Lower leg skin (tissue), 4 donors: ENCODE results near the gene AMPD1. TPM values are rescaled to one million over a fixed set of nuclear protein-coding genes. Genes with fewer than 3 reads are reported as not detected.

Experiments used
- DNase-seq, 2 donors: peaks; one replicate each; pipeline ENCODE4 v3.0.0-alpha.2; 2019; ENCODE audit warnings: low spot score in 2 of 2
- H3K4me3 ChIP-seq: fragments of 200-600 bp; sonication (generic); 2 replicates; pipeline ENCODE4 v1.5.1; 2017; ENCODE audit warnings: mild to moderate bottlenecking, low read depth; ENCODE audit not compliant: poor library complexity, severe bottlenecking
- POLR2A ChIP-seq, 2 donors: fragments of 450-650 bp; IDR thresholded peaks; one replicate each; pipeline ENCODE4 v1.6.1; 2016 to 2017; ENCODE audit warnings: antibody characterized with exemption in 2 of 2, mild to moderate bottlenecking in 1 of 2, moderate library complexity in 1 of 2
- WGBS, 2 donors: methylation state at CpG; one replicate each; pipeline ENCODE4 v1.1.5; 2018; 5-methylcytosine and 5-hydroxymethylcytosine counted together
- intact Hi-C: fragments of 100-400 bp; cut with DNase I; formaldehyde crosslinking; loops from one replicate; pipeline ENCODE4 v1.15.0; 2023; ENCODE audit warnings: low total_unique reads
- total RNA-seq, 4 donors: library from RNA; depleted of rRNA; stranded (reverse); fragments of >200 nt; gene quantifications; one replicate each; pipeline ENCODE4 v1.1.0, GENCODE V29; 2016
- TF ChIP-seq, protein P1 (sequence below), 3 donors: fragments of 450-650 bp; IDR thresholded peaks; one replicate each; pipeline ENCODE4 v1.5.1; 2016; ENCODE audit warnings: antibody characterized with exemption in 3 of 3, mild to moderate bottlenecking in 3 of 3, moderate library complexity in 2 of 3

AMPD1 gene
- total RNA-seq, 4 donors from 2014 or later: not detected

- TF ChIP-seq, protein P1, sequence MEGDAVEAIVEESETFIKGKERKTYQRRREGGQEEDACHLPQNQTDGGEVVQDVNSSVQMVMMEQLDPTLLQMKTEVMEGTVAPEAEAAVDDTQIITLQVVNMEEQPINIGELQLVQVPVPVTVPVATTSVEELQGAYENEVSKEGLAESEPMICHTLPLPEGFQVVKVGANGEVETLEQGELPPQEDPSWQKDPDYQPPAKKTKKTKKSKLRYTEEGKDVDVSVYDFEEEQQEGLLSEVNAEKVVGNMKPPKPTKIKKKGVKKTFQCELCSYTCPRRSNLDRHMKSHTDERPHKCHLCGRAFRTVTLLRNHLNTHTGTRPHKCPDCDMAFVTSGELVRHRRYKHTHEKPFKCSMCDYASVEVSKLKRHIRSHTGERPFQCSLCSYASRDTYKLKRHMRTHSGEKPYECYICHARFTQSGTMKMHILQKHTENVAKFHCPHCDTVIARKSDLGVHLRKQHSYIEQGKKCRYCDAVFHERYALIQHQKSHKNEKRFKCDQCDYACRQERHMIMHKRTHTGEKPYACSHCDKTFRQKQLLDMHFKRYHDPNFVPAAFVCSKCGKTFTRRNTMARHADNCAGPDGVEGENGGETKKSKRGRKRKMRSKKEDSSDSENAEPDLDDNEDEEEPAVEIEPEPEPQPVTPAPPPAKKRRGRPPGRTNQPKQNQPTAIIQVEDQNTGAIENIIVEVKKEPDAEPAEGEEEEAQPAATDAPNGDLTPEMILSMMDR (IDR thresholded peaks at IDR 0.05): no peak
- no peak for TF ChIP-seq POLR2A (IDR thresholded peaks at IDR 0.05)
- H3K4me3 ChIP-seq: no peak overlapping the region
- 93 to 95% methylated on average over 3 of the region's 3 CpGs for WGBS, 2 donors
- DNase-seq: no peak
- intact Hi-C loops: no loop called here
These were observed 15.0 kb upstream of the AMPD1 start for GRCh38 chr1:114710360-114710759.

DNA sequence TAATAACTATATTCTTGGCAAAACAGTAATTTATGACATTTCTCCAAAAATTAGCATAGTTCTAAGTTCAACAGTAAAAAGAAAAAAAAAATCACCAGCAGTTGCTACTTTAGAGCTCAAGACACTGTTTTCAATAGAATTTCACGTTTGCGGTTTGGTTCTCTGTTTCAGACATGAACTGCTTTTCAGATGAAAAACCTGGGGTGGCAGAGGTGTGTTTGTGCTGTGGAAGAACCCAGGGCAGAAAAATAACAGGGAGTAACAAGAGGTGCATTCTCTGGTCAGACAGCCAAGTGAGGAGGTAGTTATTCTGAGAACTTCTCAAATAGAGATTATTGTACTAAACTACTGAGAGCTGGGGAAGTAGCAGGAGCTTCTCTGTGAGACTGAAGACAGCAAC lies 12.3 kb upstream of the AMPD1 start:
- H3K4me3 ChIP-seq: no peak overlapping the region
- TF ChIP-seq, protein P1 (IDR thresholded peaks at IDR 0.05): no peak
- no peak for TF ChIP-seq POLR2A (IDR thresholded peaks at IDR 0.05)
- intact Hi-C loops: no loop called here
- DNase-seq: no peak
- 83 to 90% methylated on average over 2 of the region's 2 CpGs for WGBS, 2 donors

- TF ChIP-seq, protein P1 (IDR thresholded peaks at IDR 0.05): no peak
- no peak for TF ChIP-seq POLR2A (IDR thresholded peaks at IDR 0.05)
- DNase-seq: no peak
- WGBS, 2 donors: 97% methylated on average over 1 of the region's 1 CpG
- intact Hi-C loops: no loop called here
- H3K4me3 ChIP-seq: no peak overlapping the region
These were observed 7.9 kb upstream of the AMPD1 start for GRCh38 chr1:114703242-114703641.

- DNase-seq: no peak
- TF ChIP-seq, protein P1 (IDR thresholded peaks at IDR 0.05): no peak
- no peak for TF ChIP-seq POLR2A (IDR thresholded peaks at IDR 0.05)
- H3K4me3 ChIP-seq: no peak overlapping the region
- intact Hi-C loops: no loop called here
- WGBS, 2 donors: 77 to 82% methylated on average over 5 of the region's 5 CpGs
These were observed 7.4 kb upstream of the AMPD1 start for GRCh38 chr1:114702737-114703136.

DNA sequence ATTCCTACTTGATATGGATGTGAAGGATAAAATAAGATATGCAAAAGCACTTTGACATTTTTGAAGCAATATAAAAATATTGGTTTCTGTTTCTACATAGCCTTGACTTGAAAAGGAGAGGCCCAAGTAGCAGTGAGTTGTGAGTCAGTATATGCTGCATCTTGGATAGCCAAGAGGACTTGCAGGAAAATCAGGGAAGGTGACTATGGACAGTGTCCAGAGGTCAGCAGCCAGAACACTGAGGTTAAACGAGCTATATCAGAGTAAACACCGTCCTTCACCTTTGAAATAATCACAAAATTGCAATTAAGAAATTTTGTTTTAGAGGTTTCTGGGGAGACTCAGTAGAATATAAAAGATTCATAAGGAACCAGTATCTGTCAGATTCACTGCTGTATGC lies 6.6 kb upstream of the AMPD1 start:
- intact Hi-C loops: no loop called here
- no peak overlapping the region for H3K4me3 ChIP-seq
- WGBS, 2 donors: 77 to 84% methylated on average over 2 of the region's 2 CpGs
- TF ChIP-seq, protein P1 (IDR thresholded peaks at IDR 0.05): no peak
- TF ChIP-seq POLR2A (IDR thresholded peaks at IDR 0.05): no peak
- no peak for DNase-seq

DNA sequence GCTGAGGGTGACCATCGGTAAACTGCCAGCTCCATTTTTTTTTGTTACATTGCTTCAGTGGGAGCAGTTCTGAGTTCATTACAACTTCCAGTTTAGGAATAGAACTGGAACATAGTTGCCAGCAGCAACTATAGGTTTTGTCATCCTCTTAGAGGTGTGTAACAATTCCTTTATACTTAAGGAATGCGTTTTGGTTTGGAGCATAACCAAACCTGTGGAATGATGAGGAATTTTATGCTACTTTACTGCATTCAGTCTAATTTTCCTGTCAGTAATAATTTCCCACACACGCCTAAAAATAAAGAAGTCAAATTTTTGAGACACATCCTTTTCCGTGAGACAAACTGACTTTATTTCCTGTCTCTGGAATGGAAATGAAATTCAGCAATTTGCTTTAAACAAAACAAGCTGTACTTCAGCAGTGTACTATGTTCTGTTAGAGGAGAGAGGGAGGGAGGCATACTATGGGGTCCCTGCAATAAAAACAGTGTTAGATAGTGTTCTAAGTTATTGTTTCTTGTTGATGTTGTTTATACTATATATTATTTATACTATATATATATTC lies 4.8 kb upstream of the AMPD1 start:
- intact Hi-C loops: no loop called here
- no peak for TF ChIP-seq POLR2A (IDR thresholded peaks at IDR 0.05)
- TF ChIP-seq, protein P1 (IDR thresholded peaks at IDR 0.05): no peak
- WGBS, 2 donors: 32 to 34% methylated on average over 4 of the region's 4 CpGs
- no peak for DNase-seq
- H3K4me3 ChIP-seq: no peak overlapping the region
